Measurements from ENCODE around the gene SOX11.

- no peak for TF ChIP-seq EZH2phosphoT487 (IDR thresholded peaks at IDR 0.05; ENCODE audit: borderline replicate concordance)
- no peak for TF ChIP-seq CTCF (conservative IDR thresholded peaks at IDR 0.05; ENCODE audit: low read length)
Observed at GRCh38 chr2:5685225-5685624, 7.0 kb upstream of the SOX11 start.
